Stimulated activated CD4-positive, alpha-beta T cell treated with anti-CD3 and anti-CD28 coated beads, Interleukin-15, amount 100 ng/mL, for 24 hours (primary cell): ENCODE data around the gene RPL37A.
"Not testable (repeated sequence)": the region's sequence is repeated elsewhere in the genome, so short reads cannot be mapped to it uniquely, and the experiment has no call there.

Source experiments
- DNase-seq: peaks from one replicate; pipeline ENCODE4 v3.0.0-alpha.2; 2020

Gene RPL37A

DNA sequence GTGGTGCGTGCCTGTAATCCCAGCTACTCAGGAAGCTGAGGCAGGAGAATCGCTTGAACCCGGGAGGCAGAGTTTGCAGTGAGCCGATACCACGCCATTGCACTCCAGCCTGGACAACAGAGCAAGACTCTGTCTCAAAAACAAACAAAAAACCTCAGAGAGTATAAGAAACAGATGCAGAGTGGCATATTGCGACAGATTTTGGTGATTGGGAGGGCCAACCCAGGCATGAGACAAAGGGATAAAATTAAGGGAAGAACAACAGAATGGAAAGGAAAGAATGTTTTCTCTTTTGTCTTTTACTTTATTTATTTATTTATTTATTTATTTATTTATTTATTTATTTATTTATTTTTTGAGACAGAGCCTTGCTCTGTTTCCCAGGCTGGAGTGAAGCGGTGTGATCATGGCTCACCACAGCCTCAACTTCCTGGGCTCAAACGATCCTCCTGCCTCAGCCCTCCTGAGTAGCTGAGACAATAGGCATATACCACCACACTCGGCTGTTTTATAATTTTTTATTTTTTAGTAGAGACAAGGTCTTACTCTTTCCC, 20.0 kb downstream of the RPL37A start:
- DNase-seq: not testable (repeated sequence)

DNA sequence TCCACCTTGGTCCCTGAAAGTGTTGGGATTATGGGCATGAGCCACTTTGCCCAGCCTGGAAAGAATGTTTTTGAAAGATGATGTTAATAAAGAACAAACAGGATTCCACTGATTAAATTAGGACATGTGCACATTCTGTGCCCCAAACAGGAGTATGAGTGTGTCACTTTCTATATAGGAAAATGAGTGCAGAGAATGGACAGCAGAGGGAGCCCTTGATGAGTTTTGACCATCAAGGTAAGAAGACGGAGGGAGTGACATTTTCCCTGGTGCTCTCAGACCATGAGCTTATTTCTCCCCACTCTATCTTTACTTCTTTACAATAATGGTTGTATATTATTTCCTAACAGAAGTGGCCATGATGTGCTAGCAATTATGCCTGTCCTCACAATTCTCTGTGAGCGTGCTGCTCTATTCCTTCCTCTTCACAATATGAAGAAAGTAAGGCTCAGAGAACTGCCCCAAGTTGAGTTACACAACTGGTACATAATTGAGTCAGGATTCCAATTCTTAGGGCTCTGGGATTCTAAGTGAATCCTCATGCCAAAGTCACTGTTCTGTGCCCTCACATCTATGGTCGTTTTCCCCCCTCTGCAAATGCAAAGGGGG, 20.6 kb downstream of the RPL37A start:
- DNase-seq: peak; percentile 68

DNA sequence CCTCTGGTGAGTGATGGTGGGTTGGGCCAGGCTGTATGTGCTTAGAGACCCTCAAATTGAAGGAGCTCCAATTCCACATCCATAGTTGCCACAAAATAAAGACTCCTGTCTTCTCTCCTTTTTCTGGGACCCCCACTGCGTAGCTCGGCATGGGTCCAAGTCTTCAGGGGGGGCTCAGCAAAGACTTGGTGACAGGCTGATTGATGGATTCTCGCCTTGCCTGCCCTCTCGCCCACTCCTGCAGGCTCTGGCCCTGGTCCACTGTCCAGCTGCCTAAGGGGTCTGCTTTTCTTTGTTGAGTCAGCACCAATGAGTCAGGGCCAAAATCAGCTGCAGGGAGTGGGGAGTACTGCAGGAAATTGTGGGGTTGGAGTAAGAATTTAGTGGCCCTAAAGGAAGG, 21.5 kb downstream of the RPL37A start:
- no peak for DNase-seq

DNA sequence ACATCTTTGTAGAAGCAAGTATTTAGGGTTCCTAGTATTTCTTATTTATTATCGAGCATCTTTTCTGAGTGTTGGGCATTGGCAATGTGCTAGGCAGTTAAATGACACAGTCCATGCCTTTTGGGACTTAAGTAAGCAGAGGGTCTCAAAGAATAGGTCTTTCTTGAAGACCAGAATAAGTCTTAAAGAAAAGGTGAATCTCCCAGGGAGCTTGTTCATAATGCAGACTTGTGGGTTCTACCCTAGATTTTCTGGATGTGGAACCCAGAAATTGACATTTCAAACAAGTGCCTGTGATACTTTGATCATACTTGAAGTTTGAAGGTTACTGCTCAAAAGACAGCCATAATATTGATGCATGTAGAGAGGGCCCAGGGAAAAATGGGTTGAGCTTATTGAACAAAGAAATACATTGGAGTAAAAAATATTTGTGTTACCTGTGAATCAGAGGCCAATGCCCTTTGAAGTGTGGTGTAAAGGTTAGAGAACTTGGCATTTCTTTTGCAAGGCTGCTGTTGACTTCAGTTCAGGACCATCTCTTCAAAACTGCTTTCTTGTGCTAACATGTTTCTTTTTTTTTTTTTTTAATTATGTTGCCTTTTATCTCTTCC, 24.4 kb downstream of the RPL37A start:
- no peak for DNase-seq

DNA sequence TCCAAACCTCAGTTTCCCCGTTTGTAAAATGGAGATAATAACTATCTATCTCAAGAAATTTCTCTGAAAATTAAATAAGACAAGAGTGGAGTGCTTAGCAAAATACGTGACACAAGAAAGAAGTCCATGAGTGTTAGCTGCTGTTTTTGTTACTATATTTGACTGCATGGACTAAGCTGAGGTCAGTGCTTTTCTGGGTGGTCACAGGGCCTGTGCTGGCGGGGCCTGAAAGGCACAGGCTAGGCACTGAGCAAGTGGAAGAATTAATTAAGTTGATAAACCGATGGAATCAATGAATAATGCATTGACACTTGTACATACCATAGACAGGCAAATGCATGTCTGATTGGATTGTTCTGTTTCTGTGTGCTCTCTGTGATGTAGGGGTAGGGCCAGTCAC, 27.3 kb downstream of the RPL37A start:
- DNase-seq: no peak

DNA sequence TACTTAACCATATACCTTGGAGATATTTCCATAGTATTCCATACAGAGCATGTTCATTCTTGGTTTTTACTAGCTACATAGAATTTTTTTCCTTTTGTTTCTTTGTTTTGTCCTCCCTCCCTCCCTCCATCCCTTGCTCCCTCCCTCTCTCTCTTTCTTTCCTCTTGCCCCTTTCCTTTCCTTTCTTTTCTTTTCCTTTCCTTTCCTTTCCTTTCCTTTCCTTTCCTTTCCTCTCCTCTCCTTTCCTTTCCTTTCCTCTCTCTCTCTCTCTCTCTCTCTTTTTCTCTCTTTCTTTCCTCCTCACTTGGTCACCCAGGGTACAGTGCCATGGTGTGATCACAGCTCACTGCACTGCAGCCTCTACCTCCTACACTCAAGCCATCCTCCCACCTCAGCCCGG, 28.3 kb downstream of the RPL37A start:
- DNase-seq: no peak

DNA sequence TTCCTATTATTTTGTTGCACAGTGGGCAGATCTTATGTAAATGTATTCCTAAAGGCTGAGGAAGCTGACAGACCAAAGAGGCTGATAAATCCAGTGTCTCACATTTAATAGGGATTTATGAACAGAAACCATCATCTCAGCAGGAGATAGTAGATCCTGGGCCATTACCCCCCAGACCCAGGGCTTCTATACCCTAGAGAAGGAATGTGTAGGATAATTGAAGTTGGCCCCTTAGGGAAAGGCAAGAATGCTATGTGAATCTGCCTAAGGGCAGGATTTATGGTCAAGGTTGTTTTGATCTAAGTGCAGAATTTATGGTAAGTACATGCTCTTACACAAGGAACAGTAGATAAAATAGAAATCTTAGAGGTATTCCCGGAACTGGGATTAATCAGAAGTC, 29.0 kb downstream of the RPL37A start:
- no peak for DNase-seq

DNA sequence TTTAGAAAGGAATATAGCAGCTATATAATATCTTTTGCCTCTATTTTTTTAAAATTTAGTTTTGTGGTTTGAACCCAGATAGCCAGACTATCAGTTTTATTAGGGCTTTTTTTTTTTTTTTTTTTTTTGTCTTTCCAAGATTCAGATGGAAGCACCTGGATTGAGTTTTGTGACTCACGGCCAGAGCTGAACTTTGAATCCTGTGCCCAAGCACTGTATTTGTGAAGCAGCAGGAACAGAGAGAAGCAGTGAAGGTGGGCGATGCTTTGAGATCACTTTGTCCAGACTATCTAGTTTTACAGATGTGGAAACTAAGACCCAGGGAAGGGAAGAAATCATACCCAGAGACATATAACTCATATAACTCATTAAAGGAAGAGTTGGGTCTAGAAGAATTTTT, 33.9 kb downstream of the RPL37A start:
- no peak for DNase-seq

DNA sequence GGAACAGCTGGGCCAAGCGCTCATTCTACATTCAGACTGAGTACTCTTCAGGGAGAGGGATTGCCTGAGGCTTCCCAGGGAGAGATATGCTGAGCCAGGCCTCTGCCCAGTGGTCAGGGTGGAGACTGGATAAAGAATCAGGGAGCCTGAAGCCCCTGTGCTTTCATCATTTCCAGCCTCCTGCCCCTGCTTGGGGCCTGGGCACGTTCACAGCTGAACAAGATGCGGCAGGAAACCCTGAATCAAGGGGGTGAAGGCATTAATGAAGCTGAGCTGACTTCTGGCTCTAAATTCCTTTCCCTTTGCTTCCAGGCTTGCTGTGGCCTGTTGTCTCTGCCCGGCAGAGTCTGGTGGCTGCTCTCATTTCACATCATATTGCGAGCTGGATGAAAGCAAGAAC, 35.0 kb downstream of the RPL37A start:
- no peak for DNase-seq

DNA sequence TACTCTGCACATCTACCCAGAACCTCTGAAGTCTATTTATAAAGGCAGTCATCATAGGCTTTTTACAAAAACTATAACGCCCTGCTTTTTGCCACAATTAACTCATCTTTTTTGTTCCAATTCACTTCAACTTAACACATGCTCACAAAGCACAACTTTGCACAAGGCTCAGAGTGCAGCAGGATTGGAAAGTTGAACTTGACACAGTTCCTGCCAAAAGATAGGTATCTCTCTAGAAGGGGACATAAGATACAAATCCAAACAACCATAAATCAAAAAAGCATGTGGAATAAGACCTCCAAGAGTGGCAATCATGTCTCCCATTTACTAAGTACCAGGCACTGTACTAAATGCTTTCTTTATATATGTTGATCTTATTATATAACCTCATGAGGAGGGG, 36.2 kb downstream of the RPL37A start:
- DNase-seq: no peak

DNA sequence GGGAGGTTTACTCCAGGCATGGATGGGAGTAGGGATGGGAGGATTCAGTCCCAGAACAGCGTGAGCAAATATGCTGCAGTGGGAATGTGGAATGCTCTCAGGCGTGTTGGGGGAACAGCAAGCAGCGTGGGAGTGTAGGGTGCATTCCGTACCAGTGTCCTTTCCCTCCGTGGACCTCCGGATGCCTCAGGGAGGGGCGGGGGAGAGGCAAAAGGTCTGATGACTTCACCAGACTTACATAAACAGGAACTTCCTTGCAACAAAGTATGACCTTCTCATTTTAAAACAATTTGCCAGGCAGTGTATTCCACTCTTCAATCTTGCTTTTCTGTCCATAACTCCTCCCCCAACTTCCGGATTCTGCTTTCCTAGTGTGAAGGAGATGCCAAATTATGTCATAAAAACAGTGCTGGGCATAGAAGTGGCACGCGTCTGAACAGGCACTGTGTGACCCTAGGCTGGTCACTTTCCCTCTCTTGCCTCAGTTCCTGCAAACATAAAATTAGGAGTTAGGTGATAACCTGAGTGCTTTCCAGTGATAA, 36.9 kb downstream of the RPL37A start:
- no peak for DNase-seq

DNA sequence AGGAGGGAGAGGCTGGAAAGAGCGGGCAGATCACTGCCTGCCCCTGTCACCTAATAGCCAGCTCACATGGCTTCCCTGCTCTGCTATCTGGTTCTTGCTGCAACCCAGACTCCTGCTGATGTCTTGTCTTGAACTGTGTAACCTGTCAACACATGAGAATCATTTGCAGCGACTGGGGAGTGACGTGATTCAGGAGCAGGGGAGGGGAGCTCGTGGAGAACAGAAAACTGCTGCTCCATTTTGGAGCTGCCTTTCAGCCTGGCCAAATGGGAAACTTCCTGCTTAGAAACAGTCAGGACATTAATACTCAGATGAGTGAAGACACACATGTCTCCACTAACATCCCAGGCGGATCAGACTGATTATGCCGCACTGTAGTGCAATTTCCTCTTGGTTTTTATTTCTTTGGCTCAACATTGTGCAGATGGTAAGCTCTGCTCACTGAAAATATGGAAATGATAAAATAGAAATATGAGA, 38.1 kb downstream of the RPL37A start:
- DNase-seq: no peak

DNA sequence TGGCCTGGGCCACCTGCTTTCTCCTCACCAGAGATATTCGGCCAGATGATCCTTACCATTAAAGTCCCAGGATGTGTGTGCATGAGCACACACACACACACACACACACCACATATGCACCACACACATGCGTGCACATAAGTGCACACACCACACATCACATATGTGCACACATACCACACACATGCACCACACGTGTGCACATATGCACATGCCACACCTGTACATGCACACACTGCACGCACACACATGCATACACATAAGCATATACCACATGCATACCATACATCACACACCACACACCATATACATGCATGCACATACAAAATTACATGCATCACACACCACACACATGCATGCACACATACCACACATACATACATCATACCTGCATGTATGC, 38.7 kb downstream of the RPL37A start:
- no peak for DNase-seq

DNA sequence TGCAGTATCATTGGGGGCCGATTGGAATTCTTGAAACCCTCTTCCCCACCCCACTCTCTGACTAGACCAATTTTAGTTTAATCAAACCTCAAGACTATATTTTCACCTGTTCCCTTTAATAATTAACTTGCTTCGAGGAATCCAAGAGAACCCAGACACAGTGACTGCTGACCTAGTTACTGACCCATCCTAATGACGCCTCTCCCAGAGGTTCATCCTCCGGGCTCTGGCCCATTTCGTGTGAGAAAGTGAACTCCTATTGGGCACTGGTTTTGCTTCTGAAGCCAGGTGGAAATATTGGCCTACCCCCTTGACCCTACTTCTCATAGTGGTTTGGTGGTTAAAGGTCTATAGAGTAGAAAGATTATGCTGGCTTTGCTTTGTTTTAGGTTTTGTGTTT, 39.9 kb downstream of the RPL37A start:
- no peak for DNase-seq

DNA sequence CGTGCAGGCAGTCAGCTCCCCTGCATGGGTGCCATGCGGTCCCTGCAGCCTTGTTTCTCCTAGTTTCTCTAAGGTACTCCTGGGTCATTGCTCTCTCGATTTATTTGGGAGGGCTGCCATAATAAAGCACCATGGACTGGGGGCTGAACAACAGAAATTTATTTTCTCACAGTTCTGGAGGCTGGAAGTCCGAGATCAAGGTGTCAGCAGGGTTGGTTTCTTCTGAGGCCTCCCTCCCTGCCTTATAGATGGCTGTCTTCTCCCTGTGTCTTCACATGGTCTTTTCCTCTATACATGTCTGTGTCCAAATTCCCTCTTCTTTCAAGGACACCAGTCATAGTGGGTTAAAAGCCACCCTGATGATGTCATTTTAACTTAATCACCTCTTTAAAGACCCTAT, 40.5 kb downstream of the RPL37A start:
- DNase-seq: no peak

DNA sequence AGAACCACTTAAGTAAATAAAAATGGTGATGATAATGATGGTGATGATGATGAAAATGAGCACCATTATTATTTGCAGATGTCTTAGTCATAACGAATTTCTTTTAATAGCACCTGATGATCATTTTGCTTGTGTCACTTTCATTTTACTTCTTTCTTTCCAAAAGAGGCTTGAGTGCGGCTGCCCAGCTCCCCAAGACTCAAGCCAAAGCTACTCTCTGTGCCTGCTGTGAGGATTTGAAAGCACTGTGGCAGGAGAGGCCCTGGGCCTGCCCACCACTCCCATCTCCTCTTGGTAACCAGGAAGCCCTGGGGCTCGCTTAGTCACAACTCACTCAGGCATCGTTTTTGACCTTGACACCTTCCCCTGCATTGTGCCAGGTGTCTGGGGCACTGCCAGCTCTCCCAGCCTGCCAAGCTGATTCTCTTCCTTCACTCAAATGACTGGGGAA, 41.2 kb downstream of the RPL37A start:
- DNase-seq: no peak

DNA sequence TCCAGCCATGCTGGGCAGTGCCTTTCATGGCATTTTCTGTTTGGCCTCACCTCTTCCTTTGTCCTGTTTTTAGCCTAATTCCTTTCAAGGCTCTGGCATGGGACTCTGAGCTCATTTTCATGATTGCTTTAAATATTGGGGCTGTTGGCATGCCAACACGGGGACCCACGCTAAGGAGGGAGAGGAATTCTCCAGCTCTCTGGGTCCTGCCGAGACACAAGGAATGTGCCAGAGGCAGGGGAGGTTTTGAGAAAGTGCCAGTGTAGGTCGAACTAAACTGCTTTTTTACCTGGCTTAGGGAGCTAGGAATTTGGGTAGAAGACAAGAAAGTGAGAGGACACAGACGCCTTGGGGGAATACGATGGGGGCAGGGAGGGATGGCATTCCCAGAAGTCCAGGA, 42.3 kb downstream of the RPL37A start:
- DNase-seq: no peak

DNA sequence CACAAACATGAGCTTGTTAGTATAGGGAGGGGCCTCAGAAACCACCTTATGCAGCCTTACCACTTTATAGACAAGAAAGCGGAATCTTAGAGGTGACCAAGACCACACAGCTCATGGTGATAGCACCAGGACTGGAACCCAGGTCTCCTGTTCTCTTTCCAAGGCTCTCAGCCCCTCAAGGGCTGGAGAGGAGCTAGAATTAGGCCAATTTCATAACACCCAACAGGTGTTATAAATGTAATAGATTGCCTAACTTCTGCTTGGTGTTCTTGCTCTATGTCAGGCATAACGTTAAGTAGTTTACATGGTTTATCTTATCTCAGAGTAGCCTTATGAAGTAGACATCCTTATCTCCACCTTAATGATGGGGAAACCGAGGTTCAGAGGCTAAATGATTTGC, 42.9 kb downstream of the RPL37A start:
- no peak for DNase-seq

DNA sequence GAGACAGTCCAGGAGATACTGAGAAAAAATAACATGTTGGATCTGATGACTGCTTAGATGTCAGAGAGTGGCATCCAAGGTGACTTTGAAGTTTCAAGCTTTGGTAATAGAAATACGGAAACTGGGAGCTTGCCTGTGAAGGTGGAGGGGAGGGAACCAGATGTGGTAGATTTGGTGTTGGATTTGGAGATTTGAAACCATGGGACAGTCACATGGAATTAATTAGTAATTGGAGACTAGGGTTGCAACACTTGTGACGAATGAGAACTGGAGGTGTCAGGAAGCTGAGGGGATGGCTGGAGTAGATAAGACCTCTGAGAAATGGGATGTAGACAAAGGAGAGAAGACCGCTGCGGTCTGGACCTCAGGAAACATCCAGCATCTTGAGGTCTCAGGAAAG, 46.7 kb downstream of the RPL37A start:
- no peak for DNase-seq

DNA sequence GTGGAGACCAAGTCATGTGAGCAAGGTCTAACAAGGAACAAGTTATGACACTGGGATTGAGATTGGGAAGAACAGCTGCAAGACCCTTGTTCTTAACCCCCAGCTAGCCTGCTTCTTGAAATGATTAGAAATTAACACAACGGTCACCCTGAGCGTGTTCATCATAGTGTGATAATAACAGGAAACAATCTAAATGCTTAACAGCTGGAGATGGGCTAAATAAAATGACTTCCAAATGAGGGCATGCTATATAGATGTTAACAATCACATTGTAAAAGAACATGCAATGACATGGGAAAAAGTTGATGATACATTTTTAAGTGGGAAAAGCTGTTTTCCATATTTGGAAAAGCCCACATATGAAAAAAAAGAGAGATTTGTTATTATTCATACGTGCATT, 47.6 kb downstream of the RPL37A start:
- no peak for DNase-seq

DNA sequence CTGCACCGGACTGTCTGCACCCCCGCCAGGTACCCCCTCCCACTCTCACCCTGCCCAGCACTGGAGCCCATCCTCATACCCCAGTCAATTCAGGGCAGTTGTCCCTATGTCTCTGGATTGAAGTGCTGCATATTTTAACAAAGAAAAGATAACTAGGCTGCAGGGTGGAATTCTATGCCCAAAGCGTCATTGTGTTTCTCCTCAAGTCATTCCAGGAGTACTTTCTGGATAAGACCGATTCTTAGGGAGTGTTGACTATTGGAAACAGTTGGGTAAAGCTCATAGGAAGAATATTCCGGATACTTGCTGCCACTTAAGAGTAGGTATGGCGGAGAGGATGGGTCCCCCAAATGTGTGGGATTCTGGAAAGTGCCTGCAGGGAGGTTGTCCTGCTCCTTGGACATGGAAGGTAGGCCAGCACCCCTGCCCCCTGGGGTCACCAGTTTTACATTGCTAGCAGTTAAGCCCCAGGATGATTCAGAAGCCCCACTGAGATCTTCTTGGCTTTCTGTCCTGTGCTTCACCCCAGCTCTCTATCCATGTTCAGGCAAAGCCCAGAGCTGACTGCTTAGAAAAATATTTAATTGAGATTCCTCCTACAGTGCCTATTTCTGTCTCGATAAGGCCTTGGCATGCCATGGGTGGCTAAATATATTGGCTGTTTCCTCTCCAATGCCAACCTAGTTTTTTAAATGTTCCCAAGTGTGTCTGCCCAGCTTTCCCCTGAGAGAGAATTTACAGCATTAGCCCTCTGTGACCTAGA, 48.2 kb downstream of the RPL37A start:
- no peak for DNase-seq

DNA sequence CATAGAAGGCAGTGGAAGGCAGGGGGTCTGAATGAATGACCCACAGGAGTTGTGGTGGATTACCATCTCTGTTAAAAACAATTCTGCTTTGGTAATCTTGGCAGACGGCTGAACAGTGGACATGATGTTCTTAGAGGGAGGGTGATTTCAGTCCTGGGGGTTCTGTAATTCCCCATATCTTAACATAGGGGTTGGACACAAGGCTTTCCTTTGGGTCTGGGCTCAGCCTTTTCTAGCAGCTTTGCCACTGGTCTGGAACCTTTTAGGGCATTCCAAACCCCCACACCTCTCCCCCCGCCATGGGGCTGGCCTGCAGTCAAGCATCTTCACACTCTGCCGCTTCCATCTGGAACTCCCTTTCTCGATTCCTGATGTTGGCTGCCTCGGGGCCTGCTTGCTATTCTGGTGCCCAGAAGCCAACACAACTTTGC, 50.3 kb downstream of the RPL37A start:
- DNase-seq: no peak

DNA sequence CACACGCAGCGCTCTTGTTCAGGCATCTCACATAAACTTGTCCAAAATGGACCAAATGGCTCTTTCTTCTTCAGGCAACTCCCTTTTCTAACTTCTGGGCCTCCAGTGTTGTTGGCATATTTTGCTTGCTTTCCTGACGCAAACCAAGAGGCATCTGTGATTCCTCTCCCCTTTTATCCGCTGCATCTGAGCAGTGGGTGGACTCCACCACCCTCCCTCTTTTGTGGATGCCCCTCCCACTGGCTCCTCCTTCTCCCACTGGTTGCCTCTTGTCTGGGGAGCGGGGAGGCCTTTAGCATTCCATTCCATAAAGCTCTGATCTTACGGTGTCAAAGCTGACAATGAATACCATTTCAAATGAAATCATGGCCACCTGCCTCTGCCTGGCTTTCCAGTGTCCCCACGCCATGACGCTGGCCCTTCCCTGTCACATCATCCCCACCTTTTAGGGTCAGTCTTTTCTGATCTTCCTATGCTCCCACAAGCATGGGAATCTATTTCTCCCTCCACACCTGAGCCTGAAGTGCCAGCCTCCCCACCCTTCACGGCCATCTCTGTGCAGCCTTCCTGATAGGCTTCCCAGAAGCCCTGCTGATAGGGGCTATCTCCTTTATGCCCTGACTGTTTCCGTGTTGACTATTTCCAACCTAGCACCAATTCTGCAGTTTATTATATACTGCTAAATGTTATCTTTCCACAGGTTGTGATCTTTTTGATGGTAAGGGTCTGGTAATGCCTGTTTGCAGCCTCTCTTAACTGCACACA, 51.5 kb downstream of the RPL37A start:
- DNase-seq: no peak
